HG02642 (cell line): ENCODE measurements around the gene CCIN.

Source experiments
- ATAC-seq: cut with Tn5 transposase; IDR thresholded peaks from one replicate; pipeline ENCODE4 v1.9.1; 2021; ENCODE audit warnings: mild to moderate bottlenecking; ENCODE audit not compliant: unreplicated experiment, poor library complexity

CCIN gene

GRCh38 chr9:36140086-36141084 is 28.8 kb upstream of the CCIN start:
- ATAC-seq: no peak

GRCh38 chr9:36141288-36141687 is 27.9 kb upstream of the CCIN start:
- no peak for ATAC-seq

GRCh38 chr9:36141761-36142160 is 27.4 kb upstream of the CCIN start:
- ATAC-seq: no peak

- ATAC-seq: no peak
Measured at GRCh38 chr9:36142510-36143244, 26.5 kb upstream of the CCIN start.

GRCh38 chr9:36143245-36143641 is 25.9 kb upstream of the CCIN start:
- no peak for ATAC-seq

GRCh38 chr9:36144309-36145232 is 24.6 kb upstream of the CCIN start:
- ATAC-seq: no peak

GRCh38 chr9:36145970-36146369 is 23.2 kb upstream of the CCIN start:
- no peak for ATAC-seq

- no peak for ATAC-seq
Measured at GRCh38 chr9:36146651-36147050, 22.5 kb upstream of the CCIN start.

GRCh38 chr9:36147441-36148175 is 21.6 kb upstream of the CCIN start:
- no peak for ATAC-seq

GRCh38 chr9:36148311-36149051 is 20.7 kb upstream of the CCIN start:
- ATAC-seq: peak; percentile 42

- ATAC-seq: no peak
Measured at GRCh38 chr9:36149197-36149596, 20.0 kb upstream of the CCIN start.

GRCh38 chr9:36150574-36151315 is 18.4 kb upstream of the CCIN start:
- ATAC-seq: no peak

GRCh38 chr9:36151316-36152210 is 17.6 kb upstream of the CCIN start:
- ATAC-seq: peak; percentile 78

GRCh38 chr9:36152741-36153438 is 16.3 kb upstream of the CCIN start:
- ATAC-seq: no peak

GRCh38 chr9:36153746-36154145 is 15.4 kb upstream of the CCIN start:
- ATAC-seq: no peak

- no peak for ATAC-seq
Measured at GRCh38 chr9:36154331-36154952, 14.7 kb upstream of the CCIN start.
